ENCODE measurements around the gene TNS1.

DNA sequence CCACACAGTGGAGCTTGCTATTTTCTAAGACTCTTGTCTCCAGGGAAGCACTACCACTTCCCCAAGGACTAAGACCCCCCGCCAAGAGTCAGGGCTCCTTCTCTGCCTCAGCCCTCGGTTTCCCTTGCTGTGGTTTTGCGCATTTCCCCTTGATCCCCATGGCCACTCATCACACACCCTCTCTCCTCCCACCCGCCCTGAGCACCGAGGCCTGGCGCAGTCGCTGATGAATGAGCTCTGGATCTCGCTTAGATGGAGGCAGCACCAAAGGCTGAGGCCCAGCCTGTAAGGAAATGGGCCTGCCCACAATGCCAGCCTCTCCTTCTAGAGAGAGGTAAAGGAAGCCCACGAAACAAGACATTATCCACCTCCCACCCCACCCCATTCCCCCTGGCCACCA lies 96.9 kb downstream of the TNS1 start:
- TF ChIP-seq CTCF (conservative IDR thresholded peaks at IDR 0.05; ENCODE audit: low read length), result no peak
- no peak for TF ChIP-seq EZH2phosphoT487 (IDR thresholded peaks at IDR 0.05; ENCODE audit: borderline replicate concordance)

All from Loucy (cell line).